ENCODE data around the gene PAH. TPM values are rescaled to one million over a fixed set of nuclear protein-coding genes. Genes with fewer than 3 reads are reported as not detected.

Gene PAH
- total and polyA plus RNA-seq, 2 of the 13 experiments (the other 11 are each of a cell fraction or from before 2014, with no cell fraction given) = 192 to 451 TPM

GRCh38 chr12:102921240-102921639 is 4.2 kb upstream of the PAH start:
- no peak for ATAC-seq
- Histone ChIP-seq H3K9me3 (ENCODE audit: low read length) (no peaks in the 10 kb centered on the region), H3K27ac (ENCODE audit: extremely low read length, insufficient read depth, low read length) (peak overlapping the region; percentile 41), H3K79me2 (ENCODE audit: insufficient read depth, low read length) (peaks cover 17% of the 10 kb centered on the region), H4K20me1 (ENCODE audit: insufficient read depth, low read length) (no peaks in the 10 kb centered on the region), H3K36me3 (replicated peaks in 1 of 2; ENCODE audit: control insufficient read depth in 1 of 2, insufficient read depth in 2 of 2, low read length in 2 of 2) (no peaks in the 10 kb centered on the region), H3K9ac (ENCODE audit: insufficient read depth, low read depth, low read length) (no peak overlapping the region), H3K4me1 (ENCODE audit: insufficient read depth, low read length) (peaks cover 59% of the 10 kb centered on the region), H2AFZ (ENCODE audit: low read length) (no peak overlapping the region), H3K4me2 (ENCODE audit: low read depth, low read length) (no peak overlapping the region), H3K27me3 (ENCODE audit: control insufficient read depth in 1 of 2, insufficient read depth in 2 of 2, low read length in 2 of 2) (no peaks in the 10 kb centered on the region; a peak in 1 of 5 replicates), H3K4me3 (replicated peaks in 1 of 3; ENCODE audit: insufficient read depth in 1 of 3, low read depth in 2 of 3, low read length in 3 of 3) (no peak overlapping the region)
- FAIRE-seq = peak; percentile 43
- TF ChIP-seq SSRP1 (CRISPR knock-in tag; IDR thresholded peaks at IDR 0.05) (no peak), ZFP36L1 (CRISPR knock-in tag; IDR thresholded peaks at IDR 0.05) (no peak), FOXA3 (CRISPR knock-in tag; IDR thresholded peaks at IDR 0.05) (peak; percentile 40; the same call in 1 of the 2 replicates), ARID5B (CRISPR knock-in tag; IDR thresholded peaks at IDR 0.05) (0 out of 2 replicates have a peak, but pooled peaks have one; percentile 17), SNRNP70 (IDR thresholded peaks at IDR 0.05; ENCODE audit: low read depth, low read length) (no peak), SOX13 (IDR thresholded peaks at IDR 0.05) (no peak), SOX13 (CRISPR knock-in tag; conservative IDR thresholded peaks at IDR 0.05 in 1 of 2, IDR thresholded peaks at IDR 0.05 in 1 of 2) (peak in 1 of 2 experiments; percentile 58; a peak in 2 of 4 replicates), POLR2A (IDR thresholded peaks at IDR 0.05; ENCODE audit: insufficient read depth in 1 of 2, low read depth in 2 of 2, low read length in 2 of 2) (no peak), ARID3A (IDR thresholded peaks at IDR 0.05; ENCODE audit: low read depth, low read length) (0 out of 2 replicates have a peak, but pooled peaks have one; percentile 51), NR2F6 (IDR thresholded peaks at IDR 0.05) (no peak), NR2F6 (CRISPR knock-in tag; IDR thresholded peaks at IDR 0.05) (peak; percentile 17; the same call in 1 of the 2 replicates), NCOA2 (CRISPR knock-in tag; IDR thresholded peaks at IDR 0.05) (peak; percentile 40; the same call in 1 of the 2 replicates), CC2D1A (CRISPR knock-in tag; IDR thresholded peaks at IDR 0.05) (no peak), EP300 (IDR thresholded peaks at IDR 0.05; ENCODE audit: low read depth in 2 of 2, low read length in 2 of 2) (peak in 1 of 2 experiments; percentile 54; a peak in 1 of 4 replicates), EP300 (CRISPR knock-in tag; IDR thresholded peaks at IDR 0.05; ENCODE audit: borderline replicate concordance) (no peak), FOXP1 (IDR thresholded peaks at IDR 0.05) (no peak), FOXP1 (CRISPR knock-in tag; IDR thresholded peaks at IDR 0.05) (peak; percentile 18; the same call in 1 of the 2 replicates)
- in situ Hi-C loops (cut with HindIII; ENCODE audit: extremely low pct_ligation_motif_present, low pct_unique_long_range_greater_than_20kb) (no loop called here), intact Hi-C loops (cut with micrococcal nuclease; ENCODE audit: unreplicated experiment) (no loop called here)
- CTCF ChIA-PET (ENCODE audit: low intra/inter-chr PET ratio, low total read pairs) = interaction anchor here (0.6 kb wide), 1 partner anchor 43 kb away, joined by 3 read pairs; no protein-coding TSS in a partner anchor
- POLR2A ChIA-PET = interaction anchor here (0.7 to 5.9 kb wide), 6 partner anchors 12 to 38 kb away, joined by 5 to 83 read pairs (median 23); no protein-coding TSS in a partner anchor
- BruUV-seq (replicated peaks) = no TSS peak
- DNase-seq (ENCODE audit: low spot score) = peak; percentile 33

All from HepG2 (cell line).